SKM-1 (cell line): ENCODE data around the gene METTL8.

ENCODE experiments used
- DNase-seq: peaks from one replicate; lab custom pipeline; 2025; ENCODE audit not compliant: unreplicated experiment; lab: John Stamatoyannopoulos, UW

The METTL8 gene

DNA sequence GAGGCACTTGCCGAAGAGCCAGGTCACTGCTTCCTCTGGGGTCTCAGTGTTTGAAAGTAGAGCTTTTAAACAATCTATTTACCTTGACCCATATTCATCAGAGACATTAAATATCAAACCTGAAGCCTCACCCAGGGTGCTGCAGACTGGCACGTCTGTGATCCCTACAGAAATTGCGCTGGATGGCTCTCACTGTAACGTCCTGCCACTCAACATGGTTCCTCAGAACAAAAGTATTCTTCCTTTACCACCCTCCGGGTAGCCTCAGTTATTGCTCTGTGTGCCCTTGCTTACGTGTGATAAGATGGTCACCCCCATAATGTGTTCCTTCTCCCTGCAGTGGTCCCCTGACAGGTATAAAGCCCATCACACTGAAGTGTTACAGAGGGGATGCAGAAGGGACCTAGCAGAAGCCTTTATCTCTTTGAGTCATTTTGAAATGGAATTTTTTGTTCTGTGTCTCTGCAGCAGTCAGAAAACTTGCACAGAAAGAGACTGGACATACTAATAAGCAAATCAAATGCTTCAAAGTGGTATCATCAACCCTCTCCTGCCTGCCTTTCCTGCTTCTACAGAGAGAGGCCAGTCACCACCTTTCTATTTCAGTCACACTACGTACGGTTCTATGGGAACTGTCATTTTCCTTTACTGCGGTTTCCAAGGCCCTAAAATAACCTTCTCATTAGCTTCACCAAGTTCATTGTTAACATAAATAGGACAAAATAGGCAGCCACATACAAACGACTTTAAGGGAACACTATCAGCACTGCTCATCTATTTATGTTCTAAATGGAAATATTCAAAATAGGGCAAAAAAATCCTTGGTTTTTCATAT, 86.8 kb downstream of the METTL8 start:
- DNase-seq: no peak

DNA sequence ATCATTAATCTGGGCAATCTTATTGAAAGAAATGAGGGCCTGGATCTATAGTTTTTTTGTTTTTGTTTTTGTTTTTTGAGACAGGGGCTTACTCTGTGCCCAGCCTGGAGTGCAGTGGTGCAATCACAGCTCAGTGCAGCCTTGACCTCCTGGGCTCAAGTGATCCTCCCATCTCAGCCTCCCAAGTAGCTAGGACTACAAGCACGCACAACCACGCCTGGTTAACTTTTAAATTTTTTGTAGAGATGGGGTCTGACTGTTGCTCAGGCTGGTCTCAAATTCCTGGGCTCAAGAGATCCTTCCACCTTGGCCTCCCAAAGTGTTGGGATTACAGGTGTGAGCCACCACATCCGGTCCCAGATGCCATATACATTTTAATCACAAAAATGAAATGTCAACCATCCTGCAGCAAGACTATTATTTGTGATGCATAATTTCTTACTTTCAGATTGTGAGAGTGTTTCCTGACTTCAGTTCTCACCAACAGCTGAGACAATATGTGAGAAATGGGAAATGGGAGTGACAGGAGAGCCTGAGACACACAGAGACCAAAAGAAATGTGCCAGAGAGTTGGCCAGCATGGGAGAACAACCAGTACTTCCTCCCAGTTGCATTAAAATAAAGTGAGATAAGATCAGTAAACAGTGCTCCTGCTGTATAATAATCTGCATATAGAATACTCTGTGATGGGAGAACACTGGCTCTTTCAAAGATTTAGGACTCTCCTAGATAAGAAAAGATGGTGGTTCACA, 87.6 kb downstream of the METTL8 start:
- DNase-seq: no peak

DNA sequence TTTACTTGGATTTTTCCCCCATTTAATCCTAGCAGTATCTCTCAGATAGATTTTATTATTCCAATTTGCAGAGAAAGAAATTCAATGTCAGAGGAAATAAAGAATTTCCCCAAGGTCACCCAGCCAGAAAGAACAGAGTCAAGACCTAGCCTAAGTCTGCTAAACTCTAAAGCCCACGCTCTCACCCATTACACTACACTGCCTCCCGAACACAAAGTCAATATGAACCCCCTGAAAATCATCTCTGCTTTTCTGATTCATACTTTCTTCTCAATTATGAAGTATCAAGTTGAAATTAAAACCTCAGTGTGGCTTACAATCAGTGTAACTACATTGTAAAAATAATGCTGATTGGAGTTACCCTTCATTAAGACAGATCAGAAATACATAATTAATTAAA, 89.6 kb downstream of the METTL8 start:
- DNase-seq: no peak

DNA sequence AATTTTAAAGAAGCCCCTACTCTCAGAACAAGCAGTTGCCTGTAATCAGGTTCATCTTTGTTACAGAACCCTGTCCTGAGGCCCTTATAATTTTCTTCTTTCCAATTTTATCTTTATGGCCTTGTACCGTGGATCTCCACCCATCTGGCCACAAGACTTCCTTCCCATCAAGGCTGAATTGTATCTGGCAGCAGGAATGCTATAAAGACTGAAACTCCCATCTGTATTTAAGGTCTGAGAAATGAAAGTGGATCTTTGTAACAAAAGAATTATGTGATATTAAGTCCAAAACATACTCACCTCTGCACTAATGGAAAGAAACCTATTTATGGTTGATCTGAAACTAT, 91.8 kb downstream of the METTL8 start:
- DNase-seq: no peak

DNA sequence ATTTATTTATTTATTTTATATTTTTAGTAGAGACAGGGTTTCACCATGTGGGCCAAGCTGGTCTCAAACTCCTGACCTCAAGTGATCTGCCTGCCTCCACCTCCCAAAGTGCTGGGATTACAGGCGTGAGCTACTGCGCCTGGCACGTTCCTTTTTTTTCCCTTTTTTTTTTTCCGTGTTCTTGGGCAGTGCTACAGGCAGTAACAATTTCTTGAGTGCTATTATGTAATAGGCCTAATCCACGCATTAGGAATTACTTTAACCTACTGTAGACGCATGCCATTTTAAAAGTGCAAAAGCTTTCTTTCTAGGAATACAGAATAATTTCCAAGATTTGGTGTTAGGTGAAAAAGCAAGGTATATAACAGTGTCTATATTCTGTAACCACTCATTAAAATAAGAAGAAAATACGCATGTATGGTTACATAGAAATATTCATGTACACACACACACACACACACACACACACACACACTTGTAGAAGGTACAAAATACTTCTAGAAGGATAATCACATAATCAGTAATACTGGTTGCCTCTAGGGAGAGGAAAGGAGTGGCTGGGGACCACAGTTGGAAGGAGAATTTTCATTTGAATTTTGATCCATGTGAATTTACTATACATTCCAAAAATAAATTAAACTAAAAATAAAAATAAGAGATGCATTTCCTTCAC, 92.3 kb downstream of the METTL8 start:
- DNase-seq: no peak

DNA sequence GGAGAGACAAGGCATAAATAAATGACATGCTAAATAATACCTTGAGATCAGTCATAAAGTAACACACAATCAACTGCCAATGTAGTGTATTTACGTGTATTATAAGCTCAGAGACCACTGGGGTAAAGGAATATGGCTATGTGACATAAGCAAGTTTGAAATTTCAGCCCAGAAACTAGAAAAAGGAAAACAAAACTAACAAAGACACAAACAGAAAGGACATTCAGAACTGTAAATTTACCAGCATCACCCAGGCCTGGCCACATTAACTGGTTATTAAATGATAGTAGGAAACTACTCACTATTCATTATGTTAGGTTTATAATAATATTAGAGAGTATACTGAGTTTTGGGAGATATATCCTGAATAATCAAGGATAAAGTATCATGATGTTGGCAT, 98.8 kb downstream of the METTL8 start:
- DNase-seq: no peak

DNA sequence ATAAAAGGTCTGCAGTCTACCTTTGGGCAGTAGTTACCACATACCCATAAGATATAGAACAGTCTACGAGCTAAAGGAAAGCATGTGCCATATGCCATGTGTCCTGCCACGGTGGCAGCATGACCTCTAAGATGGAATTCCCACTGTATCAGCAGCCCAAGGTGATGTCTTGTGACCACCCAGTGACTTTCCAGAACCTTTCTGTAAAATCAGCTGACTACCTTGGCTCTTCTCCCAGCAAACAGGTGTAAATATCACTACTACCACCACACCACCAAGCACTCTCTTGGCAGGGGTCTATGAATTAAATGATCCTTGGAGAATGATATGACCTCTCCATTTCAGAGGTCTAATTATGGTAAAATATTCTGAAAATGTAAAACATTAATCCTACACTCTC, 99.6 kb downstream of the METTL8 start:
- DNase-seq: no peak

DNA sequence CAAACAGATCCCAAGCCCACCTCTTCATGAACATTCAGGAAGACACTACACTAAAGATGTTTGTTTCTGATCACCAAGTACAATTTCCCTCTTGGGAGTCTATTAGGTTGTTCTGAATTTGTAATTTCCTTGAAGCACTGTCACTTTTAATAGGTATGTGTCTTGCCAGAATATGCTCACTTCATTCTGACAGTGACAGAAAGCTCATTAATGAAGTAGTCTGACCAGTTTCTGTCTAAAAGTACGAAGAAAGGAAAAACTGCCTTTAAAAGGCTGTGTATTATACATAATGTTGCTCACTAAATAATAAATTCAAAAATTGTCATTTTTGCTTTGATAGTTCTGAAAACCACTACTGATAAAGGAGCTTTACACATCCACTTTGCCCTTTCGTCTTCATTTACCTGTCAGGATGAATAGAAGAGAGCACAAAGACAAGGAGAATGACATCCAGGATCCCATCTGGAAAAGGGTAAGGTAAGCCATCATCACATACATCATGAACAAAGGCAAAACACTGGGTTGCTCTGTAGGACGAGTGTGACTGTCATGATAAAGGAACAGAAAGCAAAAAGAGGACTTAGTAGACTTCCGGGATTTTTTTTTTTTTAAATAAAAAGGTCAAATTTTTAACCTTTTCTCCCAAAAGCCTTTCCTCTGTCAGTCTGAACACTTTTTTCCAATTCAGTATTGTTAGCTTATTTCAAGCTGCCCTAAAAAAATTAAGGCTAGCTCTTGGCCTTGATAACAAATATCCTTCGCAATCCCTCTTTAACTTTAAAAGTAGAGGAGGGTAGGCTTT, 103.4 kb downstream of the METTL8 start:
- no peak for DNase-seq

DNA sequence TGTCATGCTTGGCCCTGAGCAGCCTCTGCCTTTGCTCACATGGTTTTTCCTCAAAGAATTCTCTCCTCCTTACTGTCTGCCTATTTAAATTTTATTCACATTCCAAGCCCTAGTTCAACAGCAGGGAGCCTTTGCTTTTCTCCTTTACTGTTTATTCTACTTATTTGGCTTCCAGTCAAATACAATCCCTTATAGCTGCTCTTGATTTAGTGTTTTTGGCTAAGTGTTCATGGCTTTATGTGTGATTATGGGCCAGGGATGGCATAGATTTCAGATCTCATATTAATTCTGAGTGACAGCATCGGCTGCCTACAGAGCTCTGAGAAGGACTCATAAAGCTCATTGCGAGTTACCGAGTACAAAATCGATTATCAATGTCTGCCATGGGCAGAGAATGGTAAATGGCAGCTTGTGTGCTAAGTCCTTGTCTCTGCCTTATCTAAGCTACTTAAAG, 106.7 kb downstream of the METTL8 start:
- DNase-seq: no peak

DNA sequence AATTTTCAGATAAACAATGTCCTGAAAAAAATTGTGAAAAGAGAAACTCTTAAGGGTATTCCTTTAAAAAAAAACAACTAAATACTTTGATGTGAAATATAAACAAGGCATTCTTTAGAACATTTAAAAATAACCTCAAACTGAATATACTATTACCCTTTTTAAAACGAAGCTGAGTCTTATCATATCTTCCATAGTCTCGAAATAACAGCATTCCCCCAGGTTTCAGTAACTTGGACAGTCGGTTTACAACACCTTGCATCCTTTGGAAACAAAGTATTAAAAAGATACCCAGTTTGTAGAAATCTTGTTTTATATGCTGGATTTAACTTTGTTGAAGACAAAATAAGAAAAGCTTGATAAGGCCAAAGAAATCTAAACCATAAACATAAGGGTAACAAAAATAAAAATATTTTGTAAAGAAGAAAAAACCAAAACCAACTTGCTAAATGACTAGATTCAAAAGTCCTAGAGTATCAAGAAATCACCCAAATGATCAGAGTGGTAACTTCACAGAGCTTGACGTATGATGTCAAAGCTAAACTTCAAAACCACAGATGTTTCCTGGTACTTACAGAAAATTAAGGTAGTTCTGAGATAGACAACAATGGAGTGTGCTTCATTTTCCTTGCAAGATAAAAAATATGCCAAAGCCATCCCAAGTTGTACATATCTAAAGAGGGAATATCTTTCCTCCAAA, 107.8 kb downstream of the METTL8 start:
- DNase-seq: no peak

DNA sequence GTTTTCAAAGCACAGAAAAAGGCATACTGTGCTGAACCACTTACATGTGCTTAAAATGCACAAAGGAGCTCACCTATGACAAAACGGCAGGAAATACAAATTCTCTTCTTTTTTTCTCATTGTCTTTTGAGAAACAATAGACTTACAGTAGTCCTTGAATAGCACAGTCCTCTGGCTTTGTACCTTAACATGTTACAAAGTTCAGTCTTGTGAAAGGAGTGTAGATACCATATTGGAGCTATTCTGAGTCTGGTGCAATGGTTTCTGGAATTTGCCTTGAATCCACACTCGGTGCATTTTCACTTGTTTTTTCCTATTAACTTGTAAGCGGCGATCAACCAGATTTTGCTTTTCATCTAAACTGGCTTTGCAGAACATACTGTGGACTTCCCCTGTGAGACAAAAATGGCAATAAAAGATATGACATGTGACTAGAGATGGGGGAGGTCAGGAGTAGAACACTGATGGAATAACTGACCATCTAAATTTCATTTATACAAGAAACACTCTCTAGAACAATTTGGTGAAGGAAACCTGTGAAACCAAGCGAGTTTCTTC, 109.7 kb downstream of the METTL8 start:
- DNase-seq: no peak

DNA sequence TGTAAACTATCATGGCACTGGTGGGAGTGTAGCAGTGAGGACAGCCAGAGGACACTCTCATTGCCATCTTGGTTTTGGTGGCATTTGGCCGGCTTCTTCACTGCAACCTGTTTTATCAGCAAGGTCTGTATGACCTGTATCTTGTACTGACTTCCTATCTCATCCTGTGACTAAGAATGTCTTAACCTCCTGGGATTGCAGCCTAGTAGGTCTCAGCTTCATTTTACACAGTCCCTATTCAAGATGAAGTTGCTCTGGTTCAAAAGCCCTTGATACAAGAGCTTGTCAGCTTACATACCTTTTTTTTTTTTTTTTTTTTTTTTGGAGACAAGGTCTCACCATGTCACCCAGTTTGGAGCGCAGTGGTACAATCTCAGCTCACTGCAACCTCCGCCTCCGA, 110.9 kb downstream of the METTL8 start:
- DNase-seq: no peak

DNA sequence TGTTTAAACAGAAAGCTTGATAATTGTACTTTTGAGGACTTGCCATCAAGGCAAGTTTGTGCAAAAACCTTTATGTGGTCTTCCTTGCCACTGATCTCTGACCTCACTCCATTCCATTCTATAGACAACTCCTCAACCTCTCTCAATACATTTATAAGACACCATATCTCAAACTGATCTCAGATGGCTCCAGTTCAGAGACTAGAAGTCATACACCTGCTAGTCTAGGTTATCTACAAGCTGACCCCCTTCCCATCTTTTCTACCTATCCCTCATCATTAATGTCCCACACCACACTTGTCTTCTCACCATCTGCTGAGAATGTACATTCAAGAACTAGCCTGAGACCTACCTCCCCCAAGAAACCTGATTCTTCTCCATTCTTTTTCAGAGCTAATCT, 113.1 kb downstream of the METTL8 start:
- no peak for DNase-seq

DNA sequence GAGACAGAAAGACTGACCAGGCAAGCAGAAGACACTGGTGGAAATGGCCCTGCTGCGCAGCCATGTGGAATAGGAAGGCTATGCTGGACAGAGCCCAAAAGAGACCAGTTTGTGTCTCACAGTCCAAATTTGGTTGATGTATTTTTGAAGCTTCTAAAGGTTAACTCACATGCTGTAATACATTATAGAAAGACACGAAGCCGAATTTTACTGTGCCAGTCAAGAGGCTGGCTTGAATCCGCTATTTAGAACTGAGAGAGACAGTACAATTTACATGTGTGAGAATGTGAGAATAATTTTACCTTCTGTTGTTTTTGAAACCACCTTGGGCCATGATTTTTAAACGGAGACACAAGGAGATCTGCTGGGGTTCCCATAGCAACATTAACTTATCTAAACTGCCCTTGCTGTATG, 113.6 kb downstream of the METTL8 start:
- no peak for DNase-seq

DNA sequence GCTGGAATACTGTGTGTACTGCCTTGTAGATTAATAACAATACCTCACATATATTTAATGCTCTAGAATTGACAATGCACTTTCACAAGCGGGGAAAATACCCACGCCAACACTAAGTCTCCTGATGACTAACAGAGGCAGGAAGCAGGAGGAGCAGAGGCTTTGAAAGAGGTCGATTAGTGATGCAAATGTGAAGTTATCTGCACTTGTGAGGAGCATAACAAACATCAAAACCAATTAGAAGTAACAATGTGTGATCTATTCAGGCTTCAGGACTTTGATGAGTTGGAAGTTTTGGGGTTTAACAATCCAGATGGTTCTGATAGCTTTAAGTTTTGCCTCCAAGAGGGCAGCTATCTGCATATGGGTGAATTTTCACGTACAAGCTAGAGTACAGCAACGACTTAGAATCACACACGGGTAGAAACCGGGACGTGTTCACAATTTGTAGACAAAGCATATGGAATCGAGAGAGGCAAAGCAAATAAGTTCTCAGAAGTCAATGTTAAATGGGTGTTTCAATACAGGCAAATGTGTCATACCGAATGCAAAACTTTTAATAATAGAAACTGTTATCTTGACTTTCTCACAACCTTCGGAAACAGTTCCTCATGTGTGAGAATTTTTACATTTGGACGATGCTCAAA, 114.5 kb downstream of the METTL8 start:
- DNase-seq: no peak

DNA sequence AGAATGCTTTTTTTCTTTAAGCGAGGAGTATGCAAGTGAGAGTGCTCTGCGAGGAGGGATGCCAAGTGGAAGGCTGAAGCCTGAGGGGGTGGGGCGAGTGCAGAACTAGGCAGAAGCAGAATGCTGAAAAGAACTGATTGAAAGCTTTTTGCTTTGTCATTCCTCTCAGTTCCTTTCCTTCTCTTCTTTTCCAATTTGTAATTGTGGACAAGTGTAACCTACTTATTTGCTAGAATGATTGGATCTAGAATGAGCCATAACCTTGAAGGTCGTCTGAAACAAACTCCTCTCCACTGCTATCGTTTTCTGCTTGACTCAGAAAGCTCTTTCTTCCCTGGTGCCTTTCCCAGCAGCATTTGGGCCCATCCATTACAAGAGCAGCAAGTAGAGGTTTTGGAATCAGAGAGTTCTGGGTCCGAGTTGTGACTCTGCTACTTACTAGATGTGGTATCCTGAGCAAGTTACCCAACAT, 115.3 kb downstream of the METTL8 start:
- DNase-seq: no peak

DNA sequence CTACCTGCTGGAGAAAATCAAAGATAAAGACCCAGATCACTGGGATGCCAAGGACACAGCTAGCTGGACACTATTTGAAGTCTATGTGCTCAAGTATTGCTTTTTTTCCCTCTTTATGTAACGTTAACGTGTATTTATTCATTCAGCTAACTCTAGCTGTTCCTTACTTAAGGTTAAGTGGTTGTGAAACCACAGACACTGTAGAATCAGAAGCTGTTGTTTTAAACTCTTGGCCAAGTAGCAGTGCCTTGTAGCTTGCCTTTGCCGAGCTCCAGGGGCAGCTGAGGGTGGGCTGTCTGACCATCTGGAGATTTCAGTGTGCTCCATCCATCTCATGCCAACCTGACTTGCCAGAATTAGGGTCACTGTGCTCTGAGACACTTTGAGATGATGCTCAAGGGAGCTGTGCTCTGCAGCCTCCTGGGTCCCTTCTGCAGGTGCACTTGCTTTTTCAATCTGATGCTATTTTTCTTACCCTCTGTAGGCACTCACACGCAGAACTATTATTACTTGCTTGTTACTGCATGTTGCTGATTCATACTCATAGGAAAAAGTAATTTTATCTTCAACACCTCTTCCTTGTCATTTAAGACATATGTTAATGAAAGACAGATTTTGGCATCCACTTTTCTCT, 116.2 kb downstream of the METTL8 start:
- no peak for DNase-seq

DNA sequence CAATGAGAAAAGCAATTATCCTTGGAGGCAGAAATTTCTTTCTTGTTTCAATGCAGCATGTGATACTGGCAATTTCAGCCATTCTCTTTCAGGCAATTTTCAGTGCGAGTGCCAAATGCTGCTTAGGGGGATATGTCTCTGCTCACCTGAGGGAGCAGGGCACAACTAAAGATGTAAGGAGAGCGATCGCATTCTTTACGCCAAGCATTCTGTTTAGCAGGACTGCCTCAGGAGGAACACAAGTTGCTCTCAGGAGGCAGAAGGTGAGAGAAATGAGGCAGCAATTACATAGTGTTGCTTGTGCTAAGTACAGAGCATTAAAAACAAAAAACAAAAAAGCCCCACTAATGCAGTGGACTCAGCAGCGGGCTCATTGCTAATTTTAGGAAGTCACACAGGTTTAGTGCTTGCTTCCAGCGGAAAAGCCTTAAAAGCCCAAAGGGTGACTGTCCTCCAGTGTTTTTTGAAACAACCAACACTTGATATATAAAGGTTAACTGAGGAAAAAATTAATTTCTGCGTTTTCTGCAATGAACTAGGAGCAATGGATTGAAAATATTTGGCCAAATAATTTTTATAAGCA, 116.9 kb downstream of the METTL8 start:
- DNase-seq: no peak

DNA sequence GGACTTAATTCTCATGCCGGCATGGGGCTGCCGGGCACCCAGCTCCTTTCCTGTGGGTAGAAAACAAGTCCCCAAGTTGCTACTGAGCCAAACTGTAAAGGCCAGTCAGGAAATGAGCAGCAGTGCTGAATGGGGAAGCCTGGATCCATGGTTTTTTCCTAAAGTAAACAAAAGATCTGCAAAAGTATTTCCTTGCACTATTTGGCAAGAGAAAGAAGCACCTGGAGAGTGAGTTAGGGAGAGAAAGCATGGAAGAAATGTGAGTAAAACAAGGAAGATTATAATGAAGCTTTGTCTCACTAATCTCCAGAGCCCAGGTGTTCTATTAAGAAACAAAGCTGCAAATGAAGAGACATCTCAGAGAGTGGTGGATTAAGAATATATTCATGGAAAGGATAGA, 117.6 kb downstream of the METTL8 start:
- no peak for DNase-seq
